ENCODE results near the gene PJA2.

GRCh38 chr5:109350537-109351270, 59.1 kb downstream of the PJA2 start:
- TF ChIP-seq CTCF (conservative IDR thresholded peaks at IDR 0.05 in 1 of 2, IDR thresholded peaks at IDR 0.05 in 1 of 2; ENCODE audit: low read depth in 1 of 2, low read length in 2 of 2) (no peak), EZH2 (IDR thresholded peaks at IDR 0.05; ENCODE audit: low read length, missing control alignments) (no peak)

Measured in fibroblast of lung (primary cell).